Epithelial cell of esophagus (primary cell): Measurements from ENCODE around the gene AKT3.
A peak's percentile ranks its signal among the peaks of the same experiment; 100 is the strongest.

Experiments used
- DNase-seq: peaks from one replicate; pipeline ENCODE4 v3.0.0; 2010; ENCODE audit warnings: low read depth
- H3K4me3 ChIP-seq: 2 replicates; pipeline ENCODE4 v1.5.1; 2011; ENCODE audit warnings: mild to moderate bottlenecking, low read length, control low read depth
- TF ChIP-seq, protein P1 (sequence below): IDR thresholded peaks from 2 replicates; pipeline ENCODE4 v1.5.1; 2011; ENCODE audit warnings: low read depth, mild to moderate bottlenecking, low read length, control low read depth, inconsistent platforms; ENCODE audit not compliant: insufficient read depth; ENCODE audit errors: missing control alignments

Gene AKT3

GRCh38 chr1:243539636-243540035 is 310.4 kb downstream of the AKT3 start:
- TF ChIP-seq, protein P1, sequence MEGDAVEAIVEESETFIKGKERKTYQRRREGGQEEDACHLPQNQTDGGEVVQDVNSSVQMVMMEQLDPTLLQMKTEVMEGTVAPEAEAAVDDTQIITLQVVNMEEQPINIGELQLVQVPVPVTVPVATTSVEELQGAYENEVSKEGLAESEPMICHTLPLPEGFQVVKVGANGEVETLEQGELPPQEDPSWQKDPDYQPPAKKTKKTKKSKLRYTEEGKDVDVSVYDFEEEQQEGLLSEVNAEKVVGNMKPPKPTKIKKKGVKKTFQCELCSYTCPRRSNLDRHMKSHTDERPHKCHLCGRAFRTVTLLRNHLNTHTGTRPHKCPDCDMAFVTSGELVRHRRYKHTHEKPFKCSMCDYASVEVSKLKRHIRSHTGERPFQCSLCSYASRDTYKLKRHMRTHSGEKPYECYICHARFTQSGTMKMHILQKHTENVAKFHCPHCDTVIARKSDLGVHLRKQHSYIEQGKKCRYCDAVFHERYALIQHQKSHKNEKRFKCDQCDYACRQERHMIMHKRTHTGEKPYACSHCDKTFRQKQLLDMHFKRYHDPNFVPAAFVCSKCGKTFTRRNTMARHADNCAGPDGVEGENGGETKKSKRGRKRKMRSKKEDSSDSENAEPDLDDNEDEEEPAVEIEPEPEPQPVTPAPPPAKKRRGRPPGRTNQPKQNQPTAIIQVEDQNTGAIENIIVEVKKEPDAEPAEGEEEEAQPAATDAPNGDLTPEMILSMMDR: no peak
- DNase-seq: no peak
- no peak overlapping the region for H3K4me3 ChIP-seq

GRCh38 chr1:243535014-243535413 is 315.0 kb downstream of the AKT3 start:
- no peak for DNase-seq
- TF ChIP-seq, protein P1: no peak
- no peak overlapping the region for H3K4me3 ChIP-seq

GRCh38 chr1:243529512-243529911 is 320.5 kb downstream of the AKT3 start:
- no peak overlapping the region for H3K4me3 ChIP-seq
- DNase-seq: no peak
- TF ChIP-seq, protein P1: no peak

DNA sequence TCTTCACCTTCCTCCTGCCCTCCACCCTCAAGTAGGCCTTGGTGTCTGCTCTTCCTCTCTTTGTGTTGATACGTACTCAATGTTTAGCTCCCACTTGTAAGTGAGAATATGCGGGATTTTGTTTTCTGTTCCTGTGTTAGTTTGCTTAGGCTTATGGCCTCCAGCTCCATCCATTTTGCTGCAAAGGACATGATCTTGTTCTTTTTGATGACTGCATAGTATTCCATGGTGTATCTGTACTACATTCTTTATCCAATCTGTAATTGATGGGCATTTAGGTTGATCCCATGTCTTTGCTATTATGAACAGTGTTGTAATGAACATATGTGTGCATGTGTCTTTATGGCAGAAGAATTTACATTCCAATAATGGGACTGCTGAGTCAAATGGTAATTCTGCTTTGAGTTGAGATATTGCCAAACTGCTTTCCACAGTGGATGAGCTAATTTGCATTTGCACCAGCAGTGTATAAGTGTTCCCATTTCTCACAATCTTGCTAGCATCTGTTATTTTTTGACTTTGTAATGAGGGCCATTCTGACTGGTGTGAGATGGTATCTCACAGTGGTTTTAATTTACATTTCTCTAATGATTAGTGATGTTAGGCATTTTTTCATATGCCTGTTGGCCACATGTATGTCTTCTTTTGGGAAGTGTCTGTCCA is 321.5 kb downstream of the AKT3 start:
- no peak for DNase-seq
- no peak overlapping the region for H3K4me3 ChIP-seq
- TF ChIP-seq, protein P1: no peak

GRCh38 chr1:243526180-243526579 is 323.9 kb downstream of the AKT3 start:
- H3K4me3 ChIP-seq: no peak overlapping the region
- TF ChIP-seq, protein P1: no peak
- DNase-seq: no peak

DNA sequence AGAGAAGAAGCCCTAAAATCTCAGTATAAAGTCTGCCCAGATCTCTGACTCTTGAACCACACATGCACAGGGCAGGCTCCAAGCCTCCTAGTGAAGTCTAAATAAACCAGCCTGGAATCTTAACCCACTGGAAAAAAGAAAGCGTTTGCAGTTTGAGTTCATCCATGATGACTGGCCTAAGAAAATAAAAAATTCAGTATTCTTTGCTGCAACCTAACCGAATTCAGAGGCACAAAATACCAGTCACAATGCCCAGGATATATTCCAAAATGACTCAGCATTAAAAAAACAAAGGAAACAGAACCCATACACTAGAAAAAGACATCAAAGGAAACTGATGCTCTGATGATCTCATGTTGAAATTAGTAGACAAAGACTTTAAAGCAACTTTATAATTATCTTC is 325.0 kb downstream of the AKT3 start:
- DNase-seq: peak; percentile 56
- TF ChIP-seq, protein P1: no peak
- no peak overlapping the region for H3K4me3 ChIP-seq

GRCh38 chr1:243523766-243524165 is 326.3 kb downstream of the AKT3 start:
- H3K4me3 ChIP-seq: no peak overlapping the region
- TF ChIP-seq, protein P1: no peak
- DNase-seq: no peak
